Measurements from ENCODE around the gene TADA3.

DNA sequence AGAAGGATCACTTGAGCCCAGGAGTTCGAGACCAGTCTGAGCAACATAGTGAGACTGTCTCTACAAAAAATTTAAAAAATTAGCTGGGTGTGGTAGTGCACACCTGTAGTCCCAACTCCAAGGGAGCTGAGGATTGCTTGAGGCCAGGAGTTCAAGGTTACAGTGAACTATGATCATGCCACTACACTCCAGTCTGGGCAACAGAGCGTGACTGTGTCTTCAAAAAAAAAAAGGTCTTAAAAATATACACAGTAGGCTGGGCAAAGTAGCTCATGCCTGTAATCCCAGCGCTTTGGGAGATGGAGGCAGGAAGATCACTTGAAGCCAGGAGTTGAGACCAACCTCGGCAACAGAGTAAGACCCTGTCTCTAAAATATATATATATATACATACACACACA is 11.4 kb downstream of the TADA3 start:
- TF ChIP-seq, protein P1, sequence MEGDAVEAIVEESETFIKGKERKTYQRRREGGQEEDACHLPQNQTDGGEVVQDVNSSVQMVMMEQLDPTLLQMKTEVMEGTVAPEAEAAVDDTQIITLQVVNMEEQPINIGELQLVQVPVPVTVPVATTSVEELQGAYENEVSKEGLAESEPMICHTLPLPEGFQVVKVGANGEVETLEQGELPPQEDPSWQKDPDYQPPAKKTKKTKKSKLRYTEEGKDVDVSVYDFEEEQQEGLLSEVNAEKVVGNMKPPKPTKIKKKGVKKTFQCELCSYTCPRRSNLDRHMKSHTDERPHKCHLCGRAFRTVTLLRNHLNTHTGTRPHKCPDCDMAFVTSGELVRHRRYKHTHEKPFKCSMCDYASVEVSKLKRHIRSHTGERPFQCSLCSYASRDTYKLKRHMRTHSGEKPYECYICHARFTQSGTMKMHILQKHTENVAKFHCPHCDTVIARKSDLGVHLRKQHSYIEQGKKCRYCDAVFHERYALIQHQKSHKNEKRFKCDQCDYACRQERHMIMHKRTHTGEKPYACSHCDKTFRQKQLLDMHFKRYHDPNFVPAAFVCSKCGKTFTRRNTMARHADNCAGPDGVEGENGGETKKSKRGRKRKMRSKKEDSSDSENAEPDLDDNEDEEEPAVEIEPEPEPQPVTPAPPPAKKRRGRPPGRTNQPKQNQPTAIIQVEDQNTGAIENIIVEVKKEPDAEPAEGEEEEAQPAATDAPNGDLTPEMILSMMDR (IDR thresholded peaks at IDR 0.05) = no peak
- TF ChIP-seq POLR2A (IDR thresholded peaks at IDR 0.05) = no peak
